ENCODE data around the gene LRMDA.

LRMDA gene

GRCh38 chr10:76286536-76286935 is 855.1 kb downstream of the LRMDA start:
- no peak overlapping the region for H3K9ac ChIP-seq
- H3K27me3 ChIP-seq (ENCODE audit: insufficient read depth, low read depth): no peaks in the 10 kb centered on the region
- H3K4me2 ChIP-seq: no peak overlapping the region
- no peak overlapping the region for H2AFZ ChIP-seq (ENCODE audit: low read depth)
- no peaks in the 10 kb centered on the region for H3K4me1 ChIP-seq (ENCODE audit: low read depth, poor library complexity, severe bottlenecking)
- no peaks in the 10 kb centered on the region for H4K20me1 ChIP-seq (ENCODE audit: insufficient read depth)
- no peaks in the 10 kb centered on the region for H3K79me2 ChIP-seq (ENCODE audit: insufficient read depth, low read depth)
- no peak overlapping the region for H3K27ac ChIP-seq
- no peak overlapping the region for H3K4me3 ChIP-seq (IDR thresholded peaks at IDR 0.05; ENCODE audit: insufficient read depth, low read depth, low read length)
- no peak for TF ChIP-seq CTCF (conservative IDR thresholded peaks at IDR 0.05; ENCODE audit: low read depth, low read length)
- H3K36me3 ChIP-seq (ENCODE audit: insufficient read depth): no peaks in the 10 kb centered on the region

- Histone ChIP-seq H3K79me2 (ENCODE audit: insufficient read depth, low read depth) (no peaks in the 10 kb centered on the region), H4K20me1 (ENCODE audit: insufficient read depth) (no peaks in the 10 kb centered on the region), H3K4me1 (ENCODE audit: low read depth, poor library complexity, severe bottlenecking) (no peaks in the 10 kb centered on the region), H3K36me3 (ENCODE audit: insufficient read depth) (no peaks in the 10 kb centered on the region), H3K4me3 (IDR thresholded peaks at IDR 0.05; ENCODE audit: insufficient read depth, low read depth, low read length) (no peak overlapping the region), H3K4me2 (no peak overlapping the region), H3K27me3 (ENCODE audit: insufficient read depth, low read depth) (no peaks in the 10 kb centered on the region), H3K27ac (no peak overlapping the region), H2AFZ (ENCODE audit: low read depth) (no peak overlapping the region), H3K9ac (no peak overlapping the region)
- TF ChIP-seq CTCF (conservative IDR thresholded peaks at IDR 0.05; ENCODE audit: low read depth, low read length): no peak
These were observed 856.4 kb downstream of the LRMDA start for GRCh38 chr10:76287856-76288255.

- H3K4me2 ChIP-seq: no peak overlapping the region
- H3K27ac ChIP-seq: no peak overlapping the region
- H3K27me3 ChIP-seq (ENCODE audit: insufficient read depth, low read depth): no peaks in the 10 kb centered on the region
These were observed 859.8 kb downstream of the LRMDA start for GRCh38 chr10:76291175-76291574.

GRCh38 chr10:76291885-76292284 is 860.5 kb downstream of the LRMDA start:
- Histone ChIP-seq H4K20me1 (ENCODE audit: insufficient read depth) (no peaks in the 10 kb centered on the region), H3K4me2 (no peak overlapping the region), H3K79me2 (ENCODE audit: insufficient read depth, low read depth) (no peaks in the 10 kb centered on the region), H2AFZ (ENCODE audit: low read depth) (no peak overlapping the region), H3K27me3 (ENCODE audit: insufficient read depth, low read depth) (no peaks in the 10 kb centered on the region), H3K9ac (no peak overlapping the region), H3K27ac (no peak overlapping the region), H3K36me3 (ENCODE audit: insufficient read depth) (no peaks in the 10 kb centered on the region), H3K4me1 (ENCODE audit: low read depth, poor library complexity, severe bottlenecking) (no peaks in the 10 kb centered on the region), H3K4me3 (IDR thresholded peaks at IDR 0.05; ENCODE audit: insufficient read depth, low read depth, low read length) (no peak overlapping the region)
- TF ChIP-seq CTCF (conservative IDR thresholded peaks at IDR 0.05; ENCODE audit: low read depth, low read length): no peak

More at GRCh38 chr10:76291175-76291574, 859.8 kb downstream of the LRMDA start:
- Histone ChIP-seq H3K9ac (no peak overlapping the region), H3K36me3 (ENCODE audit: insufficient read depth) (no peaks in the 10 kb centered on the region), H4K20me1 (ENCODE audit: insufficient read depth) (no peaks in the 10 kb centered on the region), H2AFZ (ENCODE audit: low read depth) (no peak overlapping the region), H3K79me2 (ENCODE audit: insufficient read depth, low read depth) (no peaks in the 10 kb centered on the region), H3K4me3 (IDR thresholded peaks at IDR 0.05; ENCODE audit: insufficient read depth, low read depth, low read length) (no peak overlapping the region), H3K4me1 (ENCODE audit: low read depth, poor library complexity, severe bottlenecking) (no peaks in the 10 kb centered on the region)
- TF ChIP-seq CTCF (conservative IDR thresholded peaks at IDR 0.05; ENCODE audit: low read depth, low read length): no peak
